ENCODE results near the gene SEC16A. TPM values are rescaled to one million over a fixed set of nuclear protein-coding genes. Genes with fewer than 3 reads are reported as not detected.

SEC16A gene
- total and polyA plus RNA-seq, 2 donors (not counting 3 experiments of a cell fraction or from before 2014, with no cell fraction given) = 34.5 to 80.6 TPM

GRCh38 chr9:136395020-136395340 is 87.9 kb downstream of the SEC16A start:
- H3K4me3 ChIP-seq (replicated peaks in 1 of 3; ENCODE audit: insufficient read depth in 1 of 3, low read depth in 1 of 3, low read length in 3 of 3) = no peak overlapping the region
- H3K9me3 ChIP-seq (replicated peaks; ENCODE audit: control insufficient read depth, insufficient read depth, low read length) = no peaks in the 10 kb centered on the region
- peaks cover 6% of the 10 kb centered on the region for H3K4me1 ChIP-seq (ENCODE audit: control insufficient read depth, extremely low read depth, insufficient read depth, low read length)
- H3K9ac ChIP-seq (replicated peaks; ENCODE audit: extremely low read depth, insufficient read depth, low read length) = no peak overlapping the region
- dilution Hi-C loops (cut with MboI; ENCODE audit: extremely low pct_ligation_motif_present, low sequenced_read_pairs) = no loop called here
- ChIA-PET POLR2A (no interaction called here), CTCF (no interaction called here)
- no peak overlapping the region for H2AFZ ChIP-seq (ENCODE audit: low read depth, low read length)
- H3K4me2 ChIP-seq (ENCODE audit: insufficient read depth, low read length) = no peak overlapping the region
- no peak overlapping the region for H3K27ac ChIP-seq (ENCODE audit: insufficient read depth, low read depth, low read length)
- no peaks in the 10 kb centered on the region for H3K9me1 ChIP-seq (replicated peaks; ENCODE audit: control insufficient read depth, extremely low read depth, insufficient read depth, low read length)
- TF ChIP-seq GATA2 (IDR thresholded peaks at IDR 0.05; ENCODE audit: insufficient read depth, insufficient read length, low read depth, low read length) = no peak
- TF ChIP-seq POLR2A (IDR thresholded peaks at IDR 0.05; ENCODE audit: low read depth, low read length) = no peak
- no peak for TF ChIP-seq JUN (IDR thresholded peaks at IDR 0.05; ENCODE audit: borderline replicate concordance, insufficient read depth, insufficient read length, low read depth)
- no peak for TF ChIP-seq MYC (IDR thresholded peaks at IDR 0.05; ENCODE audit: low read depth, low read length)
- no peak for TF ChIP-seq MAX (IDR thresholded peaks at IDR 0.05; ENCODE audit: insufficient read depth, insufficient read length)
- TF ChIP-seq EZH2 (IDR thresholded peaks at IDR 0.05; ENCODE audit: borderline replicate concordance, low read depth, low read length, severe bottlenecking) = no peak
- TF ChIP-seq FOS (IDR thresholded peaks at IDR 0.05; ENCODE audit: borderline replicate concordance, insufficient read depth, low read length) = no peak
- TF ChIP-seq POLR2AphosphoS5 (IDR thresholded peaks at IDR 0.05; ENCODE audit: insufficient read depth, low read depth, low read length) = no peak
- TF ChIP-seq CTCF (IDR thresholded peaks at IDR 0.05; ENCODE audit: extremely low read depth in 1 of 2, insufficient read depth in 1 of 2, low read depth in 1 of 2, low read length in 2 of 2) = no peak
- intact Hi-C loops (cut with micrococcal nuclease) = no loop called here
- FAIRE-seq (no peak), DNase-seq (ENCODE audit: low read depth, low spot score) (no peak)
- no peaks in the 10 kb centered on the region for H4K20me1 ChIP-seq (replicated peaks; ENCODE audit: control insufficient read depth, extremely low read depth, insufficient read depth, low read length)
- no TSS peak for BruUV-seq (replicated peaks)
- peaks cover 22% of the 10 kb centered on the region for H3K79me2 ChIP-seq (ENCODE audit: control insufficient read depth, insufficient read depth, low read length)
- H3K27me3 ChIP-seq (ENCODE audit: control insufficient read depth in 2 of 2, insufficient read depth in 2 of 2, low read length in 2 of 2) = no peaks in the 10 kb centered on the region
- peaks cover 7 to 61% of the 10 kb centered on the region in 2 experiments for H3K36me3 ChIP-seq (ENCODE audit: control insufficient read depth in 2 of 2, extremely low read depth in 1 of 2, insufficient read depth in 2 of 2, low read length in 2 of 2)

All from endothelial cell of umbilical vein (primary cell).